Loucy (cell line): Measurements from ENCODE around the gene NOC2L.

Experiments used
- H2AFZ ChIP-seq: fragments of 200-600 bp; sonication (generic); 2 replicates; pipeline ENCODE4 v1.6.0; 2016; ENCODE audit warnings: antibody characterized with exemption, mild to moderate bottlenecking, low read length, moderate library complexity
- H3F3A ChIP-seq: fragments of 200-600 bp; 2 replicates; pipeline ENCODE4 v1.6.0; 2016; ENCODE audit warnings: antibody characterized with exemption, low read depth, mild to moderate bottlenecking
- H3K27me3 ChIP-seq: fragments of 200-600 bp; sonication (generic); 2 replicates; pipeline ENCODE4 v1.6.1; 2014; ENCODE audit warnings: low read length, mild to moderate bottlenecking; ENCODE audit not compliant: insufficient read depth, poor library complexity, severe bottlenecking
- H3K36me3 ChIP-seq: fragments of 200-600 bp; sonication (generic); 2 replicates; pipeline ENCODE4 v1.6.1; 2016; ENCODE audit warnings: low read length; ENCODE audit not compliant: insufficient read depth
- H3K4me1 ChIP-seq: fragments of 200-600 bp; sonication (generic); 2 replicates; pipeline ENCODE4 v1.5.1; 2014; ENCODE audit warnings: low read length, mild to moderate bottlenecking; ENCODE audit not compliant: insufficient read depth, poor library complexity, severe bottlenecking
- H3K4me2 ChIP-seq: fragments of 200-600 bp; sonication (generic); 2 replicates; pipeline ENCODE4 v1.6.0; 2014; ENCODE audit warnings: antibody characterized with exemption, low read length, low read depth, mild to moderate bottlenecking; ENCODE audit not compliant: poor library complexity, severe bottlenecking
- H3K4me3 ChIP-seq: fragments of 200-600 bp; sonication (generic); 2 replicates; pipeline ENCODE4 v1.5.1; 2014; ENCODE audit warnings: low read length, mild to moderate bottlenecking, mixed read lengths; ENCODE audit not compliant: poor library complexity, severe bottlenecking
- H3K79me2 ChIP-seq: fragments of 200-600 bp; sonication (generic); 2 replicates; pipeline ENCODE4 v1.6.1; 2014; ENCODE audit warnings: low read length; ENCODE audit not compliant: insufficient read depth
- H3K9ac ChIP-seq: fragments of 200-600 bp; sonication (generic); 2 replicates; pipeline ENCODE4 v1.6.0; 2014; ENCODE audit warnings: mild to moderate bottlenecking, low read depth, low read length, moderate library complexity; ENCODE audit not compliant: poor library complexity, severe bottlenecking
- H3K9me2 ChIP-seq: fragments of 200-600 bp; sonication (generic); replicated peaks from 2 replicates; pipeline ENCODE4 v1.6.1; 2016; ENCODE audit warnings: low read depth, low read length, mixed read lengths
- H3K9me3 ChIP-seq: fragments of 200-600 bp; sonication (generic); 2 replicates; pipeline ENCODE4 v1.6.1; 2014; ENCODE audit warnings: mild to moderate bottlenecking, antibody characterized with exemption, low read length, low read depth; ENCODE audit not compliant: insufficient read depth
- H4K20me1 ChIP-seq: fragments of 200-600 bp; sonication (generic); 2 replicates; pipeline ENCODE4 v1.6.0; 2014; ENCODE audit warnings: antibody characterized with exemption, low read length, mild to moderate bottlenecking; ENCODE audit not compliant: insufficient read depth, poor library complexity, severe bottlenecking
- CTCF ChIP-seq: fragments of 200-600 bp; sonication (generic); conservative IDR thresholded peaks from 2 replicates; pipeline ENCODE4 v1.5.1; 2014; ENCODE audit warnings: mild to moderate bottlenecking, antibody characterized with exemption, low read length
- EZH2phosphoT487 ChIP-seq: fragments of 200-600 bp; IDR thresholded peaks from 2 replicates; pipeline ENCODE4 v1.6.1; 2018; ENCODE audit warnings: antibody characterized with exemption, mild to moderate bottlenecking, moderate library complexity, borderline replicate concordance

NOC2L gene

GRCh38 chr1:908661-909060 lies 50.4 kb downstream of the NOC2L start:
- Histone ChIP-seq H3K79me2 (peaks cover 8% of the 10 kb centered on the region), H3K36me3 (no peaks in the 10 kb centered on the region), H3K9ac (no peak overlapping the region), H2AFZ (no peak overlapping the region), H3K9me3 (no peaks in the 10 kb centered on the region), H3K4me1 (peaks cover 29% of the 10 kb centered on the region), H3F3A (no peaks in the 10 kb centered on the region), H4K20me1 (no peaks in the 10 kb centered on the region), H3K27me3 (no peaks in the 10 kb centered on the region), H3K9me2 (no peaks in the 10 kb centered on the region), H3K4me3 (no peak overlapping the region), H3K4me2 (no peak overlapping the region)
- no peak for TF ChIP-seq CTCF
- no peak for TF ChIP-seq EZH2phosphoT487

- Histone ChIP-seq H3K36me3 (no peaks in the 10 kb centered on the region), H3K4me3 (no peak overlapping the region), H3F3A (no peaks in the 10 kb centered on the region), H3K9me2 (no peaks in the 10 kb centered on the region), H4K20me1 (no peaks in the 10 kb centered on the region), H3K9me3 (no peaks in the 10 kb centered on the region), H2AFZ (no peak overlapping the region), H3K79me2 (peaks cover 8% of the 10 kb centered on the region), H3K27me3 (no peaks in the 10 kb centered on the region), H3K4me1 (peaks cover 29% of the 10 kb centered on the region), H3K9ac (no peak overlapping the region), H3K4me2 (no peak overlapping the region)
- no peak for TF ChIP-seq CTCF
- no peak for TF ChIP-seq EZH2phosphoT487
Measured at GRCh38 chr1:907611-908451, 51.2 kb downstream of the NOC2L start.

- H3K4me1 ChIP-seq, result peaks cover 21% of the 10 kb centered on the region
- H3K9ac ChIP-seq, result no peak overlapping the region
- H3K36me3 ChIP-seq, result no peaks in the 10 kb centered on the region
- no peaks in the 10 kb centered on the region for H4K20me1 ChIP-seq
- H3K4me3 ChIP-seq, result no peak overlapping the region
- H3K4me2 ChIP-seq, result peak overlapping the region; percentile 79
- H3F3A ChIP-seq, result no peaks in the 10 kb centered on the region
- H3K27me3 ChIP-seq, result no peaks in the 10 kb centered on the region
- no peaks in the 10 kb centered on the region for H3K9me2 ChIP-seq
- TF ChIP-seq EZH2phosphoT487 (no peak), CTCF (no peak)
- H2AFZ ChIP-seq, result no peak overlapping the region
- H3K79me2 ChIP-seq, result peaks cover 8% of the 10 kb centered on the region
- no peaks in the 10 kb centered on the region for H3K9me3 ChIP-seq
Measured at GRCh38 chr1:906600-907420, 52.2 kb downstream of the NOC2L start.
